Esophagus muscularis mucosa (tissue), 3 donors: ENCODE results near the gene P3H3.

Experiments
- CTCF ChIP-seq, 3 experiments: fragments of 200-600 bp in 2 of 3; fragments of 450-650 bp in 1 of 3; sonication (generic) in 2 of 3; IDR thresholded peaks; one replicate each; pipeline ENCODE4 v1.5.1; 2017 to 2019; ENCODE audit warnings: antibody characterized with exemption in 3 of 3, mild to moderate bottlenecking in 2 of 3, moderate library complexity in 1 of 3
- EP300 ChIP-seq: sonication (generic); formaldehyde crosslinking; IDR thresholded peaks from one replicate; pipeline ENCODE4 v1.6.1; 2017; ENCODE audit warnings: antibody characterized with exemption

GRCh38 chr12:6837370-6838060 is 9.3 kb downstream of the P3H3 start:
- TF ChIP-seq CTCF (IDR thresholded peaks at IDR 0.05), result no peak
- no peak for TF ChIP-seq EP300
